MM.1S (cell line): ENCODE data around the gene EGLN3.

Experiments
- CTCF ChIP-seq: fragments of 300-600 bp; sonication (generic); IDR thresholded peaks from 2 replicates; pipeline ENCODE4 v1.5.1; 2016; ENCODE audit warnings: antibody characterized with exemption, low read length, mixed read lengths
- EZH2phosphoT487 ChIP-seq: fragments of 300-600 bp; sonication (generic); IDR thresholded peaks from 2 replicates; pipeline ENCODE4 v1.6.1; 2018; ENCODE audit warnings: antibody characterized with exemption, low read length

DNA sequence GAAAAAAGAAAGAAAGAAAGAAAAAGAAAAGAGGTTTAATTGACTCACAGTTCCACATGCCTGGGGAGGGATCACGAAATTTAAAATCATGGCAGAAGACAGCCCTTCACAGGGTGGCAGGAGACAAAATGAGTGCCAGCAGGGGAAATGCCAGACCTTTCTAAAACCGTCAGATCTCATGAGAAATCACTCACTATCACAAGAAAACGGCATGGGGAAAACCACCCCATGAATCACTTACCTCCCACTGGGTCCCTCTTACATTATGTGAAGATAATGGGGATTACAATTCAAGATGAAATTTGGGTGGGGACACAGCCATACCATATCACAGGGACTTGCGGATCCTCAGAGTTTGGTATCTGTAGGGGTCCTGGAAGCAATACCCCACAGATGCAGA lies 16.3 kb upstream of the EGLN3 start:
- TF ChIP-seq CTCF, result no peak
- TF ChIP-seq EZH2phosphoT487, result no peak
